Uterus (tissue), 2 donors: ENCODE data around the gene TTC9C.

Experiments used
- CTCF ChIP-seq, 4 experiments: fragments of 200-600 bp in 2 of 4; fragments of 450-650 bp in 2 of 4; sonication (generic) in 2 of 4; IDR thresholded peaks; one replicate each; pipeline ENCODE4 v1.5.1; 2016 to 2019; ENCODE audit warnings: antibody characterized with exemption in 4 of 4, mild to moderate bottlenecking in 2 of 4, moderate library complexity in 1 of 4
- POLR2A ChIP-seq, 2 donors: fragments of 450-650 bp; IDR thresholded peaks; one replicate each; pipeline ENCODE4 v1.6.1; 2016; ENCODE audit warnings: antibody characterized with exemption in 2 of 2, mild to moderate bottlenecking in 1 of 2, moderate library complexity in 1 of 2

- TF ChIP-seq CTCF (IDR thresholded peaks at IDR 0.05): no peak
- TF ChIP-seq POLR2A (IDR thresholded peaks at IDR 0.05): no peak
Measured at GRCh38 chr11:62713343-62713742, 14.9 kb upstream of the TTC9C start.
